ENCODE results near the gene NCOA6. TPM values are rescaled to one million over a fixed set of nuclear protein-coding genes. Genes with fewer than 3 reads are reported as not detected.
"Not testable (repeated sequence)": the region's sequence is repeated elsewhere in the genome, so short reads cannot be mapped to it uniquely, and the experiment has no call there.

Gene NCOA6
- total RNA-seq, 1 experiment from 2014 or later: 9.8 TPM

DNA sequence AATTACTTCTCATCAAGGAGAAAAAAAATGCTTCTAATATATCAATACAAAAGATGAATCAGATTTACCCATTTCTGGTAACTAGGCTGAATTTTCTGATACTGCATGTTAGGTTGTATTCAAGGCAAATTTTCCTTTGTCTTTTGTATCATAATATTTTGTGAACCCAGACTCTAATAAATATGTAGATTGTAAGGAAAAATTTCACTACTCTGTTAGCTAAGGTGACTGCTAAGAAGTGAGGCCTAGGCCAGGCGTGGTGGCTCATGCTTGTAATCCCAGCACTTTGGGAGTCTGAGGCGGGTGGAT, 108.6 kb downstream of the NCOA6 start:
- H3F3A ChIP-seq (ENCODE audit: low read length, unreplicated experiment): no peaks in the 10 kb centered on the region
- H3K9me3 ChIP-seq (ENCODE audit: low read length): no peaks in the 10 kb centered on the region
- TF ChIP-seq, protein P1, sequence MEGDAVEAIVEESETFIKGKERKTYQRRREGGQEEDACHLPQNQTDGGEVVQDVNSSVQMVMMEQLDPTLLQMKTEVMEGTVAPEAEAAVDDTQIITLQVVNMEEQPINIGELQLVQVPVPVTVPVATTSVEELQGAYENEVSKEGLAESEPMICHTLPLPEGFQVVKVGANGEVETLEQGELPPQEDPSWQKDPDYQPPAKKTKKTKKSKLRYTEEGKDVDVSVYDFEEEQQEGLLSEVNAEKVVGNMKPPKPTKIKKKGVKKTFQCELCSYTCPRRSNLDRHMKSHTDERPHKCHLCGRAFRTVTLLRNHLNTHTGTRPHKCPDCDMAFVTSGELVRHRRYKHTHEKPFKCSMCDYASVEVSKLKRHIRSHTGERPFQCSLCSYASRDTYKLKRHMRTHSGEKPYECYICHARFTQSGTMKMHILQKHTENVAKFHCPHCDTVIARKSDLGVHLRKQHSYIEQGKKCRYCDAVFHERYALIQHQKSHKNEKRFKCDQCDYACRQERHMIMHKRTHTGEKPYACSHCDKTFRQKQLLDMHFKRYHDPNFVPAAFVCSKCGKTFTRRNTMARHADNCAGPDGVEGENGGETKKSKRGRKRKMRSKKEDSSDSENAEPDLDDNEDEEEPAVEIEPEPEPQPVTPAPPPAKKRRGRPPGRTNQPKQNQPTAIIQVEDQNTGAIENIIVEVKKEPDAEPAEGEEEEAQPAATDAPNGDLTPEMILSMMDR (conservative IDR thresholded peaks at IDR 0.05; ENCODE audit: low read depth, low read length): no peak
- no peak for TF ChIP-seq EZH2phosphoT487 (IDR thresholded peaks at IDR 0.05; ENCODE audit: borderline replicate concordance, low read length)
- TF ChIP-seq EZH2 (IDR thresholded peaks at IDR 0.05; ENCODE audit: low read length, unreplicated experiment): no peak
- no peaks in the 10 kb centered on the region for H3K79me2 ChIP-seq (ENCODE audit: low read length)
- H3K4me3 ChIP-seq (ENCODE audit: low read length): no peak overlapping the region
- H3K9me2 ChIP-seq (replicated peaks; ENCODE audit: low read length): no peaks in the 10 kb centered on the region
- no peaks in the 10 kb centered on the region for H3K27me3 ChIP-seq (ENCODE audit: low read length)
- no peak overlapping the region for H3K4me2 ChIP-seq (ENCODE audit: low read length)
- no peak for ATAC-seq
- H3K9ac ChIP-seq (ENCODE audit: low read length): no peak overlapping the region
- no peak for DNase-seq
- intact Hi-C loops (cut with micrococcal nuclease): no loop called here
- H3K4me1 ChIP-seq (ENCODE audit: insufficient read depth, low read length): peaks cover 28% of the 10 kb centered on the region
- H4K20me1 ChIP-seq (ENCODE audit: low read length): no peaks in the 10 kb centered on the region; the same call in 1 of the 2 replicates
- no TSS peak for BruUV-seq (replicated peaks)
- peaks cover 12% of the 10 kb centered on the region; the same call in 1 of the 2 replicates for H3K36me3 ChIP-seq (ENCODE audit: low read depth, low read length)
- no peak overlapping the region for H2AFZ ChIP-seq (ENCODE audit: low read length)
- ChIA-PET CTCF (no interaction called here), POLR2A (ENCODE audit: unreplicated experiment) (no interaction called here)
- H3K27ac ChIP-seq (ENCODE audit: low read length): no peak overlapping the region

DNA sequence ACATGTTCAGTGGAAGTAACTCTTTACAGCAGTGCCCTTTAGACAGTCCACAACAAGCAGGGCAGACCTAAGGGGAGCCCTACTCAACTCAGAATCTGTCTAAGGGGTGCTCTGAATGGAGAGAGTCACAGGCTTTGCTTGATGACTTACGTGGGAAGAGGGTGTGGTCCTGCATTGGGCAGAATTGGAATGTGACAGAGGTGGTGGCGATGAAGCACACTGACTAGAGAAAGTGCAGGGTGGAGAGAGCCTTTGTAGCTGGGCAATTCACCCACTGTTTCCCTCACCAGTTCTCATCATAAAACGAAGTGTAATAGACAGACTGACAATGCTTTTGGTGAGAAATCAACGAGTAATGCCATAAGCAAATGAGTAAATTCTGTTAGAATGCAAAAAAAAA, 110.1 kb downstream of the NCOA6 start:
- Histone ChIP-seq H2AFZ (ENCODE audit: low read length) (no peak overlapping the region), H3K79me2 (ENCODE audit: low read length) (no peaks in the 10 kb centered on the region), H3K27me3 (ENCODE audit: low read length) (no peaks in the 10 kb centered on the region), H3K9ac (ENCODE audit: low read length) (no peak overlapping the region), H3K4me1 (ENCODE audit: insufficient read depth, low read length) (peaks cover 29% of the 10 kb centered on the region), H3K36me3 (ENCODE audit: low read depth, low read length) (peaks cover 10% of the 10 kb centered on the region; the same call in 1 of the 2 replicates), H3K9me3 (ENCODE audit: low read length) (no peaks in the 10 kb centered on the region), H3K27ac (ENCODE audit: low read length) (peak overlapping the region; percentile 5; the same call in 1 of the 2 replicates), H3K4me3 (ENCODE audit: low read length) (no peak overlapping the region), H3K4me2 (ENCODE audit: low read length) (no peak overlapping the region), H3K9me2 (replicated peaks; ENCODE audit: low read length) (no peaks in the 10 kb centered on the region), H4K20me1 (ENCODE audit: low read length) (no peaks in the 10 kb centered on the region; the same call in 1 of the 2 replicates), H3F3A (ENCODE audit: low read length, unreplicated experiment) (no peaks in the 10 kb centered on the region)
- ChIA-PET CTCF (no interaction called here), POLR2A (ENCODE audit: unreplicated experiment) (no interaction called here)
- BruUV-seq (replicated peaks): no TSS peak
- TF ChIP-seq EZH2phosphoT487 (IDR thresholded peaks at IDR 0.05; ENCODE audit: borderline replicate concordance, low read length) (no peak), EZH2 (IDR thresholded peaks at IDR 0.05; ENCODE audit: low read length, unreplicated experiment) (no peak)
- TF ChIP-seq, protein P1 (conservative IDR thresholded peaks at IDR 0.05; ENCODE audit: low read depth, low read length): no peak
- DNase-seq (peak; percentile 31), ATAC-seq (no peak)
- intact Hi-C loops (cut with micrococcal nuclease): no loop called here

DNA sequence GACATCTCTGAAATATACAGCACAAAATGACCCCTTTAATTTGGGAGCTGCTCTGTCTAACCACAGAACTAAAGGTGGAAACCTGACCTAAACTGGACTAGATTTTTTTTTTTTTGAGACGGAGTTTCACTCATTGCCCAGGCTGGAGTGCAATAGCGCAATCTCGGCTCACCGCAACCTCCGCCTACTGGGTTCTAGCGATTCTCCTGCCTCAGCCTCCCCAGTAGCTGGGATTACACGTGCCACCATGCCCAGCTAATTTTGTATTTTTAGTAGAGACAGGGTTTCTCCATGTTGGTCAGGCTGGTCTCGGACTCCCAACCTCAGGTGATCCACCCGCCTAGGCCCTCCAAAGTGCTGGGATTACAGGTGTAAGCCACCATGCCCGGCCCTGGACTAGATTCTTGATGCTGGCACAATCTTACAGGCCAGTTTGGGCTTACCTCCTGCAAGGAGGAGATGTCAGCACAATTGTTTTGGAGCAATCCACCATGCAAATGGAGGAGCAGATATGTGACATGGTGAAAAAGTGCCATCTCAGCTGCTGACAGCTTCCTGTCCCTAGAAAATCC, 111.4 kb downstream of the NCOA6 start:
- DNase-seq; intact Hi-C loops (cut with micrococcal nuclease); H3K9me3 ChIP-seq (ENCODE audit: low read length); H3K27me3 ChIP-seq (ENCODE audit: low read length); ATAC-seq; H3K4me3 ChIP-seq (ENCODE audit: low read length); H3K9me2 ChIP-seq (replicated peaks; ENCODE audit: low read length); BruUV-seq (replicated peaks); H3K4me2 ChIP-seq (ENCODE audit: low read length); H3F3A ChIP-seq (ENCODE audit: low read length, unreplicated experiment); H4K20me1 ChIP-seq (ENCODE audit: low read length); H3K79me2 ChIP-seq (ENCODE audit: low read length); H3K36me3 ChIP-seq (ENCODE audit: low read depth, low read length); H2AFZ ChIP-seq (ENCODE audit: low read length); H3K9ac ChIP-seq (ENCODE audit: low read length): not testable (repeated sequence)
- peak overlapping the region; percentile 21 for H3K27ac ChIP-seq (ENCODE audit: low read length)
- POLR2A ChIA-PET (ENCODE audit: unreplicated experiment): interaction anchor here (0.5 to 0.7 kb wide), 4 partner anchors 11 to 364 kb away, joined by 4 to 11 read pairs (median 4); no protein-coding TSS in a partner anchor
- H3K4me1 ChIP-seq (ENCODE audit: insufficient read depth, low read length): peaks cover 33% of the 10 kb centered on the region
- CTCF ChIA-PET: interaction anchor here (0.8 to 1.0 kb wide), 3 partner anchors 56 to 401 kb away, joined by 3 to 6 read pairs (median 3); no protein-coding TSS in a partner anchor

Data from PC-3 (cell line).